ENCODE data around the gene TRAPPC5. TPM values are rescaled to one million over a fixed set of nuclear protein-coding genes. Genes with fewer than 3 reads are reported as not detected.

Gene TRAPPC5
- total RNA-seq, 2 experiments from 2014 or later = 91.5 to 150 TPM

- Histone ChIP-seq H3K27ac (ENCODE audit: low read depth, low read length, poor library complexity, severe bottlenecking) (no peak overlapping the region), H3K4me1 (ENCODE audit: insufficient read depth, low read length, poor library complexity, severe bottlenecking) (peaks cover 20% of the 10 kb centered on the region), H2AFZ (ENCODE audit: low read length) (no peak overlapping the region), H3K79me2 (ENCODE audit: insufficient read depth, low read depth, low read length) (no peaks in the 10 kb centered on the region), H3K9me2 (ENCODE audit: insufficient read depth, low read length) (no peaks in the 10 kb centered on the region), H4K20me1 (ENCODE audit: insufficient read depth, low read length) (no peaks in the 10 kb centered on the region), H3K4me2 (ENCODE audit: low read length) (no peak overlapping the region), H3K36me3 (ENCODE audit: insufficient read depth, low read length) (no peaks in the 10 kb centered on the region), H3K4me3 (ENCODE audit: low read depth, low read length, poor library complexity, severe bottlenecking) (no peak overlapping the region), H3K9me3 (ENCODE audit: low read length) (no peaks in the 10 kb centered on the region)
- BruUV-seq (replicated peaks) = no TSS peak
- intact Hi-C loops (cut with micrococcal nuclease; ENCODE audit: unreplicated experiment) = no loop called here
- POLR2A ChIA-PET = no interaction called here
- no peak for DNase-seq (ENCODE audit: low spot score)
- CTCF ChIA-PET (ENCODE audit: unreplicated experiment) = no interaction called here
- TF ChIP-seq EZH2phosphoT487 (IDR thresholded peaks at IDR 0.05; ENCODE audit: borderline replicate concordance, low read depth, low read length) = no peak
- no peak for TF ChIP-seq CTCF (conservative IDR thresholded peaks at IDR 0.05; ENCODE audit: low read length)
Measured at GRCh38 chr19:7691497-7691896, 10.9 kb downstream of the TRAPPC5 start.

- Histone ChIP-seq H3K4me3 (ENCODE audit: low read depth, low read length, poor library complexity, severe bottlenecking) (no peak overlapping the region), H3K4me1 (ENCODE audit: insufficient read depth, low read length, poor library complexity, severe bottlenecking) (peaks cover 20% of the 10 kb centered on the region), H3K9me2 (ENCODE audit: insufficient read depth, low read length) (no peaks in the 10 kb centered on the region), H3K9me3 (ENCODE audit: low read length) (no peaks in the 10 kb centered on the region), H2AFZ (ENCODE audit: low read length) (no peak overlapping the region), H4K20me1 (ENCODE audit: insufficient read depth, low read length) (no peaks in the 10 kb centered on the region), H3K27ac (ENCODE audit: low read depth, low read length, poor library complexity, severe bottlenecking) (no peak overlapping the region), H3K4me2 (ENCODE audit: low read length) (no peak overlapping the region), H3K36me3 (ENCODE audit: insufficient read depth, low read length) (no peaks in the 10 kb centered on the region), H3K79me2 (ENCODE audit: insufficient read depth, low read depth, low read length) (no peaks in the 10 kb centered on the region)
- ChIA-PET CTCF (ENCODE audit: unreplicated experiment) (no interaction called here), POLR2A (no interaction called here)
- intact Hi-C loops (cut with micrococcal nuclease; ENCODE audit: unreplicated experiment) = no loop called here
- no peak for DNase-seq (ENCODE audit: low spot score)
- BruUV-seq (replicated peaks) = no TSS peak
- no peak for TF ChIP-seq CTCF (conservative IDR thresholded peaks at IDR 0.05; ENCODE audit: low read length)
- no peak for TF ChIP-seq EZH2phosphoT487 (IDR thresholded peaks at IDR 0.05; ENCODE audit: borderline replicate concordance, low read depth, low read length)
Measured at GRCh38 chr19:7692417-7693088, 11.9 kb downstream of the TRAPPC5 start.

GRCh38 chr19:7694499-7694898 is 13.9 kb downstream of the TRAPPC5 start:
- DNase-seq (ENCODE audit: low spot score) = no peak

More at GRCh38 chr19:7694499-7694898, 13.9 kb downstream of the TRAPPC5 start:
- H3K27ac ChIP-seq (ENCODE audit: low read depth, low read length, poor library complexity, severe bottlenecking) = no peak overlapping the region
- H2AFZ ChIP-seq (ENCODE audit: low read length) = peak overlapping the region; percentile 64
- H3K4me3 ChIP-seq (ENCODE audit: low read depth, low read length, poor library complexity, severe bottlenecking) = no peak overlapping the region
- no peaks in the 10 kb centered on the region for H3K79me2 ChIP-seq (ENCODE audit: insufficient read depth, low read depth, low read length)
- H3K36me3 ChIP-seq (ENCODE audit: insufficient read depth, low read length) = no peaks in the 10 kb centered on the region
- ChIA-PET CTCF (ENCODE audit: unreplicated experiment) (no interaction called here), POLR2A (interaction anchor here (0.7 kb wide), 1 partner anchor 7 kb away, joined by 6 read pairs; the partner anchor contains the start of gene FCER2)
- no peaks in the 10 kb centered on the region for H3K9me2 ChIP-seq (ENCODE audit: insufficient read depth, low read length)
- no TSS peak for BruUV-seq (replicated peaks)
- peak overlapping the region; percentile 42; the same call in 1 of the 2 replicates for H3K4me2 ChIP-seq (ENCODE audit: low read length)
- H4K20me1 ChIP-seq (ENCODE audit: insufficient read depth, low read length) = no peaks in the 10 kb centered on the region
- intact Hi-C loops (cut with micrococcal nuclease; ENCODE audit: unreplicated experiment) = no loop called here
- no peaks in the 10 kb centered on the region for H3K9me3 ChIP-seq (ENCODE audit: low read length)
- TF ChIP-seq EZH2phosphoT487 (IDR thresholded peaks at IDR 0.05; ENCODE audit: borderline replicate concordance, low read depth, low read length) (no peak), CTCF (conservative IDR thresholded peaks at IDR 0.05; ENCODE audit: low read length) (no peak)
- H3K4me1 ChIP-seq (ENCODE audit: insufficient read depth, low read length, poor library complexity, severe bottlenecking) = peaks cover 26% of the 10 kb centered on the region
